ENCODE measurements around the gene PTBP1.

PTBP1 gene

DNA sequence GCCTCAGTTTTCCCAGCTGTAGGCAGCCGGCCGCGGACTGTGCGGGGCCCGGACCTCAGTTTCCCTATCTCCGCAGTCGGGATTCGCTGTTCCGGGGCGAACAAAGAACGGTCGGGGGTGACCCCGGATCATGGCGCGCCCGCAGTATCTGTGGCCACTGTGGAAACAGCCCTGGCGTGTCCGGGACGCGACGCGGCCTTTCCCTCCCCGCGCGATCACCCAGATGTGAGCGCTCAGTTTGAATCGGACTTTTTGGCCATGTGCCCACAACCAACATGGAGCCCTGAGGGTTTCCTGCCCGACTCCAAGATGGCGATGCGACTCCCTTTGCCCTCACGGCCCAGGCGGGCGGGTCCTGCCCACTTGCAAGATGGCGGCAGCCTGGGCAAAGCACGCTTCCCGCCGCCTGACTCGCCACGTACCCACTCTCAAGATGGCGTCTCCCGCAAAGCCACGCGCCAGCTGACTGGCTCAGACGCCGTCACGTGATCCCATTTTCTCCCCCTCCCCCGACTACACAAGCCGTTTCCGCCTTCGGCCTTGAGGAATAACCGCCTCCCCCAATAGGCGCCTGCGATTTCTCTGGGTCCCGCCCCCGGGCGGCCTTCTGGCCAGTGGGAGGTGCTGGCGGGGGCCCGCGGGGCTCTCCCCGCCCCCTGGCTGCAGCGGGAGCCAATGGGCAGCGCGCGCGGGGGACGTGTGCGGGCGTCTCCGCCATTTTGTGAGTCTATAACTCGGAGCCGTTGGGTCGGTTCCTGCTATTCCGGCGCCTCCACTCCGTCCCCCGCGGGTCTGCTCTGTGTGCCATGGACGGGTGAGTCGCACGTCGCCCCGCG is at the start of gene PTBP1:
Gene PTBP1, plus strand, starts transcription at position 761 of the 836 bp plus-strand sequence. Its CDS starts 46 bp downstream, at position 807.
- TF ChIP-seq, protein P1, sequence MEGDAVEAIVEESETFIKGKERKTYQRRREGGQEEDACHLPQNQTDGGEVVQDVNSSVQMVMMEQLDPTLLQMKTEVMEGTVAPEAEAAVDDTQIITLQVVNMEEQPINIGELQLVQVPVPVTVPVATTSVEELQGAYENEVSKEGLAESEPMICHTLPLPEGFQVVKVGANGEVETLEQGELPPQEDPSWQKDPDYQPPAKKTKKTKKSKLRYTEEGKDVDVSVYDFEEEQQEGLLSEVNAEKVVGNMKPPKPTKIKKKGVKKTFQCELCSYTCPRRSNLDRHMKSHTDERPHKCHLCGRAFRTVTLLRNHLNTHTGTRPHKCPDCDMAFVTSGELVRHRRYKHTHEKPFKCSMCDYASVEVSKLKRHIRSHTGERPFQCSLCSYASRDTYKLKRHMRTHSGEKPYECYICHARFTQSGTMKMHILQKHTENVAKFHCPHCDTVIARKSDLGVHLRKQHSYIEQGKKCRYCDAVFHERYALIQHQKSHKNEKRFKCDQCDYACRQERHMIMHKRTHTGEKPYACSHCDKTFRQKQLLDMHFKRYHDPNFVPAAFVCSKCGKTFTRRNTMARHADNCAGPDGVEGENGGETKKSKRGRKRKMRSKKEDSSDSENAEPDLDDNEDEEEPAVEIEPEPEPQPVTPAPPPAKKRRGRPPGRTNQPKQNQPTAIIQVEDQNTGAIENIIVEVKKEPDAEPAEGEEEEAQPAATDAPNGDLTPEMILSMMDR (IDR thresholded peaks at IDR 0.05; ENCODE audit: insufficient read depth, low read depth, low read length, missing control alignments), result no peak
- peak; percentile 100 for DNase-seq (ENCODE audit: low read depth)
- peak within 1 kb of the TSS; percentile 85 for H3K4me3 ChIP-seq (ENCODE audit: low read depth, low read length)

DNA sequence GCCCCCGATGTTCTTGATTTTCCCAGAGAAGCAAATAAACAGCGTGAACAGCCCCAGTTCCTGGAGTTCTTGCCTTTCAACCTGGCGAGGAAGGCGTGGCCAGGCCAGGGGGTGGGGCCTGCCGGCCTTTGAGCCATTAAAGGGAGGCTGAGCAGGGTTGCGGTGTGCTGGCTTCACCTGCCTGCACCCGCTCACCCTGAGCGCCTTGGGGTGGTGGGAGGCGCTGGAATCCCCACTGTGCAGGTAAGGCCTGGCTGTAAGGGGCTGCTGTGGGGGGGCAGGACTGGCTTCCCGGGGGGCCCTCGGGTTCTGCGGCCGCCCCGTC is 49.0 kb upstream of the PTBP1 start:
- TF ChIP-seq, protein P1 (IDR thresholded peaks at IDR 0.05; ENCODE audit: insufficient read depth, low read depth, low read length, missing control alignments), result no peak
- H3K4me3 ChIP-seq (ENCODE audit: low read depth, low read length), result no peak overlapping the region
- DNase-seq (ENCODE audit: low read depth), result no peak

- no peak for DNase-seq (ENCODE audit: low read depth)
- no peak overlapping the region for H3K4me3 ChIP-seq (ENCODE audit: low read depth, low read length)
- TF ChIP-seq, protein P1 (IDR thresholded peaks at IDR 0.05; ENCODE audit: insufficient read depth, low read depth, low read length, missing control alignments), result no peak
Measured at GRCh38 chr19:749811-750210, 47.4 kb upstream of the PTBP1 start.

- DNase-seq (ENCODE audit: low read depth), result no peak
- TF ChIP-seq, protein P1 (IDR thresholded peaks at IDR 0.05; ENCODE audit: insufficient read depth, low read depth, low read length, missing control alignments), result no peak
Measured at GRCh38 chr19:750640-751423, 46.4 kb upstream of the PTBP1 start, which contains the start of gene MISP. TSS of gene MISP (plus strand) at chr19:751112. CDS start at chr19:756947, 5,835 bp downstream.

GRCh38 chr19:751501-752341 is 45.5 kb upstream of the PTBP1 start:
- no peak for DNase-seq (ENCODE audit: low read depth)
- TF ChIP-seq, protein P1 (IDR thresholded peaks at IDR 0.05; ENCODE audit: insufficient read depth, low read depth, low read length, missing control alignments), result no peak

More at GRCh38 chr19:750640-751423, 46.4 kb upstream of the PTBP1 start, which contains the start of gene MISP:
- H3K4me3 ChIP-seq (ENCODE audit: low read depth, low read length), result no peak within 1 kb of the TSS

More at GRCh38 chr19:751501-752341, 45.5 kb upstream of the PTBP1 start:
- no peak overlapping the region for H3K4me3 ChIP-seq (ENCODE audit: low read depth, low read length)
